ENCODE results near the gene UBR4. TPM values are rescaled to one million over a fixed set of nuclear protein-coding genes. Genes with fewer than 3 reads are reported as not detected.

Gene UBR4
- total RNA-seq, 2 donors from 2014 or later, result 148 to 151 TPM

DNA sequence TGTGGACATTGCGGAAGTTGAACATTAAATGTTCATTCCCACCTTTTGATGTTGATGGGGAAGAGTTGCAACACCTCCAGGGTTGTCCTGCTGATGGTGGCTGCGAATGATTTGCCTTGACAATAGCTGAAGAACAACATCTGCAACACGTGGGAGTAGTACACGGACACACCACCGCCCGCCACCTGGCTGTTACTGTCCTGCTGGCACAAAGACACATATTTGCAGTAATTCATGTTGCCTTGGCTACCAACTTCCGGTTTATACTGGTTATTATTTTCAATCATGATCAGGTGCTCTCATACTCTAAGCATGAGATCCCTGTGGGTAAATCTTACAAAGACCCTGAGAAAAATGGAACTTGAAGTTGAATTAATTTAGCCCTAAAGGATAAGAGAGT lies 55.2 kb downstream of the UBR4 start:
- no peak overlapping the region for H3K27ac ChIP-seq (ENCODE audit: low read depth, low read length)
- no peaks in the 10 kb centered on the region for H3K4me1 ChIP-seq (ENCODE audit: control insufficient read depth, insufficient read depth, low read length)
- no peaks in the 10 kb centered on the region for H3K27me3 ChIP-seq (ENCODE audit: control insufficient read depth, insufficient read depth, low read length, poor library complexity, severe bottlenecking)
- H3K9ac ChIP-seq (ENCODE audit: extremely low read depth, low read length, poor library complexity, severe bottlenecking), result no peak overlapping the region
- WGBS, 2 experiments (ENCODE audit: insufficient coverage in 1 of 2, insufficient read length in 1 of 2), result 94 to 96% methylated on average over 7 of the region's 7 CpGs
- H3K36me3 Mint-ChIP-seq (ENCODE audit: low read depth), result peaks cover 90% of the 10 kb centered on the region
- H3K36me3 ChIP-seq (ENCODE audit: control insufficient read depth, insufficient read depth, low read length), result peaks cover 100% of the 10 kb centered on the region
- H3K9me3 Mint-ChIP-seq, result no peaks in the 10 kb centered on the region
- no peak overlapping the region for H3K27ac Mint-ChIP-seq
- no peaks in the 10 kb centered on the region for H3K4me1 Mint-ChIP-seq
- H3K27me3 Mint-ChIP-seq (ENCODE audit: insufficient read depth), result no peaks in the 10 kb centered on the region
- no peaks in the 10 kb centered on the region for H3K9me3 ChIP-seq (ENCODE audit: control insufficient read depth, low read length)
- no peak overlapping the region for H3K4me3 Mint-ChIP-seq
- no peak overlapping the region for H3K4me3 ChIP-seq (ENCODE audit: low read length)
- DNase-seq, result no peak
- TF ChIP-seq, protein P1, sequence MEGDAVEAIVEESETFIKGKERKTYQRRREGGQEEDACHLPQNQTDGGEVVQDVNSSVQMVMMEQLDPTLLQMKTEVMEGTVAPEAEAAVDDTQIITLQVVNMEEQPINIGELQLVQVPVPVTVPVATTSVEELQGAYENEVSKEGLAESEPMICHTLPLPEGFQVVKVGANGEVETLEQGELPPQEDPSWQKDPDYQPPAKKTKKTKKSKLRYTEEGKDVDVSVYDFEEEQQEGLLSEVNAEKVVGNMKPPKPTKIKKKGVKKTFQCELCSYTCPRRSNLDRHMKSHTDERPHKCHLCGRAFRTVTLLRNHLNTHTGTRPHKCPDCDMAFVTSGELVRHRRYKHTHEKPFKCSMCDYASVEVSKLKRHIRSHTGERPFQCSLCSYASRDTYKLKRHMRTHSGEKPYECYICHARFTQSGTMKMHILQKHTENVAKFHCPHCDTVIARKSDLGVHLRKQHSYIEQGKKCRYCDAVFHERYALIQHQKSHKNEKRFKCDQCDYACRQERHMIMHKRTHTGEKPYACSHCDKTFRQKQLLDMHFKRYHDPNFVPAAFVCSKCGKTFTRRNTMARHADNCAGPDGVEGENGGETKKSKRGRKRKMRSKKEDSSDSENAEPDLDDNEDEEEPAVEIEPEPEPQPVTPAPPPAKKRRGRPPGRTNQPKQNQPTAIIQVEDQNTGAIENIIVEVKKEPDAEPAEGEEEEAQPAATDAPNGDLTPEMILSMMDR (conservative IDR thresholded peaks at IDR 0.05), result no peak

DNA sequence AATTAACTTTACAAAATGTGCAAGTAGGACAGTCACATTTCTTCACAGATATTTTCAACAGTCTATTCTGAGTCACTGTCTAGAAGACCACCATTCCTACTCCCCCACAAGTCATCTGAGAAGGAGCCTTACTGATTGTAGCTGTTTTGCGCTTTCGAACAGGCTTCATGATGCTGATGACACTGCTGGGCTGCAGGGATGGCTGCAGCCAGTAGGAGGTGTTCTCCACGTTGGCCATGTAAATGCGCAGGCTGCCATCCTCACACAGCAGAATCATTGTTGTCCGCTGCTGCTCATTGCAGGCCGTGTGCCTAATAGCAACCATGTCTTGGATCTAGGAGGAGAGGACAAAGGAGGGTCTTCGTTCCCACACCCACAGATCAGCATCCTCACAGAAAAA lies 56.9 kb downstream of the UBR4 start:
- DNase-seq, result no peak
- Histone ChIP-seq H3K9ac (ENCODE audit: extremely low read depth, low read length, poor library complexity, severe bottlenecking) (no peak overlapping the region), H3K4me3 (ENCODE audit: low read length) (no peak overlapping the region), H3K27me3 (ENCODE audit: control insufficient read depth, insufficient read depth, low read length, poor library complexity, severe bottlenecking) (no peaks in the 10 kb centered on the region), H3K4me1 (ENCODE audit: control insufficient read depth, insufficient read depth, low read length) (no peaks in the 10 kb centered on the region), H3K36me3 (ENCODE audit: control insufficient read depth, insufficient read depth, low read length) (peaks cover 100% of the 10 kb centered on the region), H3K9me3 (ENCODE audit: control insufficient read depth, low read length) (no peaks in the 10 kb centered on the region), H3K27ac (ENCODE audit: low read depth, low read length) (no peak overlapping the region)
- H3K4me1 Mint-ChIP-seq, result no peaks in the 10 kb centered on the region
- H3K4me3 Mint-ChIP-seq, result no peak overlapping the region
- 96 to 100% methylated on average over 5 to 7 of the region's 7 CpGs for WGBS, 2 experiments (ENCODE audit: insufficient coverage in 1 of 2, insufficient read length in 1 of 2)
- no peaks in the 10 kb centered on the region for H3K27me3 Mint-ChIP-seq (ENCODE audit: insufficient read depth)
- H3K36me3 Mint-ChIP-seq (ENCODE audit: low read depth), result peaks cover 93% of the 10 kb centered on the region
- no peaks in the 10 kb centered on the region for H3K9me3 Mint-ChIP-seq
- H3K27ac Mint-ChIP-seq, result no peak overlapping the region
- TF ChIP-seq, protein P1 (conservative IDR thresholded peaks at IDR 0.05), result peak; percentile 52

DNA sequence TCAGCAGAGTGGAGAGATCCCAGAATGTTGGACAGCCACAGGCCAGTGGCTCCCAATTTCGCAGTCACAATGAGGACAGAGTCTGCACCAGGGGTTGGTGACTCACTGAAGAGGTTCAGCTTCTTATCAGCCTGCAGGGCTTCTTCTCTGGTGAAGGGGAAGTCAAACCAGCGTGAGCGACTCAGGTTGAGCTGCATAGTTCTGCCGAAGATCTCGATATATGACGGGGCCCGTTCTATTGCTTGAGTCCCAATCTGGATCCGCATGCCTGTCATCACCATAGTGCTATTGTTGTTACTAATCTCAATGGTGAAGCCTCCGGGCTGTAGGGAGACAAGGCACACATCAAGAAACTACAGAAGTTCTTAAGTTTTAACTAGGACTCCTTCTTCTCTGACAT lies 58.5 kb downstream of the UBR4 start:
- DNase-seq, result no peak
- 89 to 98% methylated on average over 9 of the region's 9 CpGs for WGBS, 2 experiments (ENCODE audit: insufficient coverage in 1 of 2, insufficient read length in 1 of 2)
- Mint-ChIP-seq H3K36me3 (ENCODE audit: low read depth) (peaks cover 96% of the 10 kb centered on the region), H3K4me1 (no peaks in the 10 kb centered on the region), H3K27me3 (ENCODE audit: insufficient read depth) (no peaks in the 10 kb centered on the region), H3K9me3 (no peaks in the 10 kb centered on the region), H3K4me3 (no peak overlapping the region), H3K27ac (no peak overlapping the region)
- TF ChIP-seq, protein P1 (conservative IDR thresholded peaks at IDR 0.05), result no peak
- Histone ChIP-seq H3K36me3 (ENCODE audit: control insufficient read depth, insufficient read depth, low read length) (peaks cover 100% of the 10 kb centered on the region), H3K27ac (ENCODE audit: low read depth, low read length) (no peak overlapping the region), H3K4me1 (ENCODE audit: control insufficient read depth, insufficient read depth, low read length) (no peaks in the 10 kb centered on the region), H3K9ac (ENCODE audit: extremely low read depth, low read length, poor library complexity, severe bottlenecking) (no peak overlapping the region), H3K27me3 (ENCODE audit: control insufficient read depth, insufficient read depth, low read length, poor library complexity, severe bottlenecking) (no peaks in the 10 kb centered on the region), H3K4me3 (ENCODE audit: low read length) (no peak overlapping the region), H3K9me3 (ENCODE audit: control insufficient read depth, low read length) (no peaks in the 10 kb centered on the region)
